Muscle of leg (tissue), 11 donors: ENCODE results near the gene ARHGAP6. TPM values are rescaled to one million over a fixed set of nuclear protein-coding genes. Genes with fewer than 3 reads are reported as not detected.
"Not testable (repeated sequence)": the region's sequence is repeated elsewhere in the genome, so short reads cannot be mapped to it uniquely, and the experiment has no call there.

Experiments used
- DNase-seq: peaks from one replicate; pipeline ENCODE4 v3.0.0; 2013
- H3K27ac ChIP-seq: one replicate; pipeline ENCODE4 v1.5.1; 2013; ENCODE audit warnings: mild to moderate bottlenecking, low read length, control low read depth
- H3K27me3 ChIP-seq: one replicate; pipeline ENCODE4 v1.6.1; 2013; ENCODE audit warnings: low read length; ENCODE audit not compliant: control insufficient read depth, insufficient read depth
- H3K36me3 ChIP-seq: one replicate; pipeline ENCODE4 v1.6.1; 2013; ENCODE audit warnings: low read length; ENCODE audit not compliant: control insufficient read depth, insufficient read depth
- H3K4me1 ChIP-seq: one replicate; pipeline ENCODE4 v1.6.1; 2013; ENCODE audit warnings: low read length; ENCODE audit not compliant: control insufficient read depth, insufficient read depth
- H3K4me3 ChIP-seq: one replicate; pipeline ENCODE4 v1.5.1; 2013; ENCODE audit warnings: low read length, control low read depth
- H3K9me3 ChIP-seq: replicated peaks from 2 replicates; pipeline ENCODE4 v1.6.1; 2013; ENCODE audit warnings: low read depth, low read length; ENCODE audit not compliant: control insufficient read depth
- WGBS: methylation state at CpG from one replicate; pipeline ENCODE4 v1.1.5; 2013; ENCODE audit warnings: missing lambda C conversion rate; ENCODE audit not compliant: insufficient coverage; 5-methylcytosine and 5-hydroxymethylcytosine counted together
- polyA plus RNA-seq, 8 donors: library from polyadenylated mRNA; unstranded; fragments of 120-200 nt; gene quantifications; one replicate each; pipeline versions ENCODE4 v1.2.1 to v1.2.3, GENCODE V29; 2013; ENCODE audit warnings: inconsistent platforms in 1 of 8, low replicate concordance in 1 of 8; ENCODE audit not compliant: insufficient read length in 8 of 8, insufficient read depth in 1 of 8
- total RNA-seq: library from RNA; stranded (reverse); fragments of 120-200 nt; gene quantifications from one replicate; pipeline ENCODE4 v1.2.4, GENCODE V29; 2013

The ARHGAP6 gene
- total and polyA plus RNA-seq, 9 donors: 7.4 to 10.9 (median 9.3) TPM

DNA sequence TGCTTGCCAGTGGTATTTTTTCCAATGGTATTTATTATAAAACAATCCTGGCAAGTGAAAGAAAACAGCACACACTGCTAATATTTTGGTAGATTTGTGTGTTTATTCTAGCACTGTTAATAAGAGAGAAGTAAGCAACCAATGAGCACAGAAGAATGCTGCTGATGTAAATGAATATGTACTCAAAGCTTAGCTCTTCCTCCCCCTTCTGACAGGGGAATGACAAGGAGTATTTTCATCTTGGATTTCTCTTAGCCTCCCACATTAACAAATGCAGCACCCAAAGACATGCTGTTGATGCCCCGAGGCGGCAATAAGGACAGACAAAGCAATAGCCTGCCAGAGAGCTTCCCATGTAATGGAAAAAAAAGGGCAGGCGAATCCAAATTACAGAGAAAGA lies 18.6 kb downstream of the ARHGAP6 start:
- Histone ChIP-seq H3K27me3 (peaks cover 8% of the 10 kb centered on the region), H3K36me3 (no peaks in the 10 kb centered on the region), H3K4me3 (no peak overlapping the region), H3K27ac (no peak overlapping the region), H3K9me3 (no peaks in the 10 kb centered on the region), H3K4me1 (no peaks in the 10 kb centered on the region)
- no peak for DNase-seq
- 65% methylated on average over 3 of the region's 3 CpGs for WGBS

- H3K9me3 ChIP-seq: no peaks in the 10 kb centered on the region
- no peak overlapping the region for H3K4me3 ChIP-seq
- H3K36me3 ChIP-seq: no peaks in the 10 kb centered on the region
- H3K4me1 ChIP-seq: no peaks in the 10 kb centered on the region
- peaks cover 4% of the 10 kb centered on the region for H3K27me3 ChIP-seq
- peak; percentile 74 for DNase-seq
- 33% methylated on average over 2 of the region's 9 CpGs for WGBS
- H3K27ac ChIP-seq: no peak overlapping the region
Observed at GRCh38 chrX:11641349-11642065, 24.2 kb downstream of the ARHGAP6 start.

DNA sequence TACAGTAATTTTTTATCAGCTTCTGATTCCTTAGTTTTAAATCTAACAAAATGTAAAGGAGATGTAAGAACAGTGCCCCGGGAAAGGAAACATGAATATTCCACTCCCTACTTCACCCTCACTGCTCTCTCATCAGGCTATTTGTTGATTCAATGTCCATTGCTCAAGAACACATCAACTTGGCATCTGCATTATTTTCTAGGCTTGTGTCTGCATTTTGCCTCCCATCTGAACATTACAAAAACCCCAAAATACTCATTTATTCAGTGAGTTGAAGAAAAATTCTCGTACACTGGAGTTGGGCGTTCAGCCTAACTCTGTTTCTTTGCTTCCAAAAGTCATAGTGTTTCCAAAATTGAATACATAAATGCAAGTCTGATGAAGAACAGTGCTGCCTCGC lies 25.6 kb downstream of the ARHGAP6 start:
- H3K27ac ChIP-seq: no peak overlapping the region
- peak; percentile 68 for DNase-seq
- no peaks in the 10 kb centered on the region for H3K4me1 ChIP-seq

DNA sequence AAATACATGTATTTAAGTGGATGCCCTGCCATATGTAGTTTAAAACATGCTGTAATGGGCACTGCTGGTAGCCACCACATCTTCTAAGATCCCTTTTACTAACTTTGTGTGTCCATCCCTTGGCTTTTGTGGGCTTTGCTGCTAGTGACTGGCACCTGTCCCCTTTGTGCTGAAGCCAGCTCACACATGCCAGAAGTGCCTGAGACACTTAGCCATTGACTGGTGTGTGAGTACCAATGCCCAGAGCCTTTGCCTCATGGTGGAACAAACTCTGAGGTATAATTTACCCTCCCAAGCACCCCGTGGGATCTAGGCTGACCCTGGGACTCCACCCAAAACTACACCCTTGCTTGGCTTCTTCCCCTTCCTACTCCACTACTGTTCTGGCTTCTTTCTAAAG lies 33.0 kb downstream of the ARHGAP6 start:
- Histone ChIP-seq H3K9me3 (no peaks in the 10 kb centered on the region), H3K4me3 (no peak overlapping the region), H3K36me3 (no peaks in the 10 kb centered on the region), H3K4me1 (no peaks in the 10 kb centered on the region), H3K27ac (no peak overlapping the region), H3K27me3 (no peaks in the 10 kb centered on the region)
- WGBS: 33% methylated on average over 1 of the region's 1 CpG
- peak; percentile 15 for DNase-seq

More for the DNA sequence above, 25.6 kb downstream of the ARHGAP6 start:
- Histone ChIP-seq H3K27me3 (no peaks in the 10 kb centered on the region), H3K36me3 (no peaks in the 10 kb centered on the region), H3K9me3 (no peaks in the 10 kb centered on the region), H3K4me3 (no peak overlapping the region)
- WGBS: no CpG with 5 or more reads among the region's 4 CpGs

DNA sequence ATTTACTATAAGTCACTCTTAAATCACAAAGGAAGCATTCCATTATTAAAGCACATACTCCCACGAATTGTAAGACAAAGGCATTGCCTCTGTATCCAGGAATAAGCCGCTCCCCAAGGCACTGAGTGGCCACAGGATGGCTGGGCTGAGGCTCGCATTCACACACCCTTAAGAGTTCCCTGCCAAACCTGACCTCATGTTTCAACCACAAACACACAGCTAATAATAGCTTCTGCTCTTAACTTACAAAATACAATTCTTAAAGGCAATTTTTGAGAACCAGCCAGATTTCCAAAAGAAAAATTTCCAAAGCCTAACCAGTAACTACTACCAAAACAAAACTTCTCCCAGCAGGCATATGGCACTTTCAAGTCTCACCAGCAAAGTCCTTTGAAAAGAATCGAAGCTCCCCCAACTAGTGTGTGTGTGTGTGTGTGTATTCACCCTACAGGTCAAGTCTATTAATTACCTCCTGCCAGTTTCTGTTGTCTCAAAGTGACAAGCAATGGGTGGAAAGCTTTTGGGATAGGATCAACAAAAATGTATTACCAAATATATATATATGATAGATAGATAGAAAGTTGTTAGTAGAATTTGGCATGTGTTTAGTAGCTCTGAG lies 36.0 kb downstream of the ARHGAP6 start:
- Histone ChIP-seq H3K27me3 (no peaks in the 10 kb centered on the region), H3K9me3 (peaks cover 2% of the 10 kb centered on the region), H3K27ac (peak overlapping the region; percentile 24), H3K36me3 (no peaks in the 10 kb centered on the region), H3K4me3 (no peak overlapping the region), H3K4me1 (no peaks in the 10 kb centered on the region)
- DNase-seq: peak; percentile 80
- 28% methylated on average over 3 of the region's 4 CpGs for WGBS

- H3K36me3 ChIP-seq: no peaks in the 10 kb centered on the region
- WGBS: no CpG with 5 or more reads among the region's 5 CpGs
- no peak overlapping the region for H3K27ac ChIP-seq
- no peak for DNase-seq
- H3K4me1 ChIP-seq: no peaks in the 10 kb centered on the region
- no peak overlapping the region for H3K4me3 ChIP-seq
- H3K9me3 ChIP-seq: peaks cover 2% of the 10 kb centered on the region
- no peaks in the 10 kb centered on the region for H3K27me3 ChIP-seq
Observed at GRCh38 chrX:11628399-11628798, 37.3 kb downstream of the ARHGAP6 start.

GRCh38 chrX:11626351-11626750 lies 39.4 kb downstream of the ARHGAP6 start:
- Histone ChIP-seq H3K27ac (no peak overlapping the region), H3K9me3 (peaks cover 2% of the 10 kb centered on the region), H3K4me3 (no peak overlapping the region), H3K4me1 (no peaks in the 10 kb centered on the region), H3K27me3 (no peaks in the 10 kb centered on the region), H3K36me3 (no peaks in the 10 kb centered on the region)
- no peak for DNase-seq

DNA sequence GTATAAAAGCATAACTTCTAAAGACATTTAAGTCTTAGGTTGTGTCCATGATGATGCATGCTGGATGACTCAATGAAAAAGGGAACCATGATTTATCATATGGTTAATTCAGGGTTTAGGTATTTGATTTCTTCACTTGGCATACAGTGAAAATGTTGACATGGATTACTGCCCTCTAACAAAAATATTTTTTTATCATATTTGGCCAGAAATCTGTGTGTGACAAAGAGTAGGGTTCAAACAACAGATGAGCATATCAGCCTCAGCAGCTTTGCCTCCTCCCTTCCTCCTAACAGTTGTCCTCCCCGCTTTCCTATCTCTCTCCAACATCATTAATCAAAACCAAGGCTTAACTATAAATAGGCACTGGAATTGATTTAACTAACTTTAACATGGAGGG lies 46.3 kb downstream of the ARHGAP6 start:
- no peaks in the 10 kb centered on the region for H3K36me3 ChIP-seq
- H3K4me3 ChIP-seq: no peak overlapping the region
- H3K9me3 ChIP-seq: peaks cover 3% of the 10 kb centered on the region
- H3K4me1 ChIP-seq: no peaks in the 10 kb centered on the region
- WGBS: no CpG with 5 or more reads among the region's 1 CpG
- no peak for DNase-seq
- no peaks in the 10 kb centered on the region for H3K27me3 ChIP-seq
- H3K27ac ChIP-seq: no peak overlapping the region

DNA sequence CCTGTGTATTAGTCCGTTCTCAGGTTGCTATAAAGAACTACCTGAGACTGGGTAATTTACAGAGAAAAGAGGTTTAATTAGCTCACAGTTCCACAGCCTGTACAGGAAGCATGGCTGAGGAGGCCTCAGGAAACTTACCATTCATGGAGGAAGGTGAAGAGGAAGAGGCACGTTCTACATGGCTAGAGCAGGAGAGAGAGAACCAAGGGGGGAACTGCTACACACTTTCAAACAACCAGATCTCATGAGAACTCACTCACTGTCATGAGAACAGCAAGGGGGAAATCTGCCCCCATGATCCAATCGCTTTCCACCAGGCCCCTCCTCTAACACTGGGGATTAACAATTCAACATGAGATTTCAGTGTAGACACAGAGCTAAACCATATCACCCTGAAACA lies 51.5 kb downstream of the ARHGAP6 start:
- not testable (repeated sequence) for DNase-seq, H3K4me3 ChIP-seq, H3K27me3 ChIP-seq, H3K9me3 ChIP-seq, H3K27ac ChIP-seq, H3K4me1 ChIP-seq, H3K36me3 ChIP-seq
- 80% methylated on average over 1 of the region's 3 CpGs for WGBS

- no peaks in the 10 kb centered on the region for H3K36me3 ChIP-seq
- 0% methylated on average over 1 of the region's 1 CpG for WGBS
- H3K4me1 ChIP-seq: no peaks in the 10 kb centered on the region
- H3K4me3 ChIP-seq: no peak overlapping the region
- no peak overlapping the region for H3K27ac ChIP-seq
- peaks cover 7% of the 10 kb centered on the region for H3K27me3 ChIP-seq
- no peak for DNase-seq
- H3K9me3 ChIP-seq: no peaks in the 10 kb centered on the region
Observed at GRCh38 chrX:11611965-11612364, 53.8 kb downstream of the ARHGAP6 start.
